ENCODE measurements around the gene SIGMAR1.

GRCh38 chr9:34655394-34655793 lies 17.8 kb upstream of the SIGMAR1 start:
- TF ChIP-seq CTCF (IDR thresholded peaks at IDR 0.05) (no peak), POLR2A (IDR thresholded peaks at IDR 0.05) (no peak)

All from uterus (tissue), 2 donors.